HG02588 (cell line): Measurements from ENCODE around the gene PDZD2.

ENCODE experiments used
- ATAC-seq: cut with Tn5 transposase; IDR thresholded peaks from one replicate; pipeline ENCODE4 v1.9.1; 2021; ENCODE audit warnings: mild to moderate bottlenecking, moderate library complexity; ENCODE audit not compliant: unreplicated experiment

The PDZD2 gene

GRCh38 chr5:31913808-31914207 lies 274.9 kb downstream of the PDZD2 start:
- ATAC-seq = no peak

- no peak for ATAC-seq
These were observed 277.4 kb downstream of the PDZD2 start for GRCh38 chr5:31916327-31916726.

GRCh38 chr5:31918739-31919138 lies 279.8 kb downstream of the PDZD2 start:
- no peak for ATAC-seq

GRCh38 chr5:31921852-31922305 lies 282.9 kb downstream of the PDZD2 start:
- no peak for ATAC-seq

GRCh38 chr5:31924005-31924404 lies 285.1 kb downstream of the PDZD2 start:
- ATAC-seq = no peak

- no peak for ATAC-seq
These were observed 292.9 kb downstream of the PDZD2 start for GRCh38 chr5:31931874-31932273.

GRCh38 chr5:31934156-31934555 lies 295.2 kb downstream of the PDZD2 start:
- ATAC-seq = no peak

GRCh38 chr5:31935496-31936369 lies 296.8 kb downstream of the PDZD2 start:
- ATAC-seq = no peak

GRCh38 chr5:31936683-31937082 lies 297.8 kb downstream of the PDZD2 start:
- ATAC-seq = no peak

- ATAC-seq = no peak
These were observed 298.3 kb downstream of the PDZD2 start for GRCh38 chr5:31937226-31937625.

- ATAC-seq = no peak
These were observed 298.8 kb downstream of the PDZD2 start for GRCh38 chr5:31937703-31938102.

GRCh38 chr5:31939151-31939550 lies 300.2 kb downstream of the PDZD2 start:
- no peak for ATAC-seq

GRCh38 chr5:31941151-31941755 lies 302.3 kb downstream of the PDZD2 start:
- ATAC-seq = no peak

GRCh38 chr5:31942546-31942945 lies 303.6 kb downstream of the PDZD2 start:
- no peak for ATAC-seq

- no peak for ATAC-seq
These were observed 305.9 kb downstream of the PDZD2 start for GRCh38 chr5:31944684-31945445.

GRCh38 chr5:31948006-31948405 lies 309.1 kb downstream of the PDZD2 start:
- ATAC-seq = no peak

GRCh38 chr5:31952067-31952466 lies 313.1 kb downstream of the PDZD2 start:
- ATAC-seq = no peak

- no peak for ATAC-seq
These were observed 315.2 kb downstream of the PDZD2 start for GRCh38 chr5:31954091-31954490.

- ATAC-seq = no peak
These were observed 318.2 kb downstream of the PDZD2 start for GRCh38 chr5:31957151-31957550.

- no peak for ATAC-seq
These were observed 323.4 kb downstream of the PDZD2 start for GRCh38 chr5:31962351-31962751.

- no peak for ATAC-seq
These were observed 324.0 kb downstream of the PDZD2 start for GRCh38 chr5:31962871-31963307.
